Measurements from ENCODE around the gene BEGAIN. TPM values are rescaled to one million over a fixed set of nuclear protein-coding genes. Genes with fewer than 3 reads are reported as not detected.

BEGAIN gene
- total and polyA plus RNA-seq, 2 of the 8 experiments (the other 6 are each of a cell fraction or from before 2014, with no cell fraction given) = 2.9 to 3.0 TPM

- Histone ChIP-seq H4K91ac (replicated peaks; ENCODE audit: insufficient read length, low read length) (no peak overlapping the region), H2BK20ac (ENCODE audit: low read length) (no peak overlapping the region), H2AK5ac (ENCODE audit: low read depth, low read length) (no peak overlapping the region), H4K20me1 (replicated peaks in 1 of 2; ENCODE audit: control insufficient read depth in 1 of 2, insufficient read depth in 2 of 2, low read length in 2 of 2) (no peaks in the 10 kb centered on the region), H2AFZ (ENCODE audit: low read length) (no peak overlapping the region), H3K27me3 (replicated peaks in 1 of 4; ENCODE audit: control insufficient read depth in 3 of 4, extremely low read depth in 1 of 4, insufficient read depth in 3 of 4, low read length in 3 of 4) (peaks cover 23 to 47% (median 41%) of the 10 kb centered on the region in 4 experiments), H3K79me1 (ENCODE audit: low read depth, low read length) (no peaks in the 10 kb centered on the region), H3K23me2 (ENCODE audit: low read depth, low read length) (peaks cover 7% of the 10 kb centered on the region; the same call in 1 of the 2 replicates), H2BK15ac (ENCODE audit: low read length) (no peak overlapping the region), H3K9ac (replicated peaks in 1 of 4; ENCODE audit: extremely low read depth in 1 of 4, low read depth in 3 of 4, low read length in 3 of 4) (no peak overlapping the region), H3K23ac (ENCODE audit: insufficient read length) (no peak overlapping the region), H3K56ac (replicated peaks; ENCODE audit: insufficient read length, low read depth, low read length) (no peak overlapping the region), H3K9me3 (ENCODE audit: insufficient read depth in 2 of 2, low read depth in 1 of 2, low read length in 1 of 2) (no peaks in the 10 kb centered on the region), H3K79me2 (ENCODE audit: control insufficient read depth in 1 of 2, insufficient read depth in 2 of 2, low read length in 2 of 2) (no peaks in the 10 kb centered on the region), H2BK120ac (replicated peaks; ENCODE audit: low read depth, low read length) (no peak overlapping the region), H3K14ac (ENCODE audit: insufficient read length) (no peak overlapping the region), H3K18ac (ENCODE audit: extremely low read depth, low read length) (no peak overlapping the region), H2BK5ac (ENCODE audit: low read depth, low read length) (no peak overlapping the region), H3K27ac (ENCODE audit: low read depth, low read length) (no peak overlapping the region), H3K4me2 (ENCODE audit: insufficient read depth in 1 of 2, low read depth in 2 of 2, low read length in 2 of 2) (no peak overlapping the region), H3K4me3 (ENCODE audit: extremely low read depth in 1 of 4, insufficient read depth in 2 of 4, low read depth in 3 of 4, low read length in 4 of 4) (no peak overlapping the region), H2BK12ac (ENCODE audit: low read depth, low read length) (no peak overlapping the region), H3K4me1 (replicated peaks in 1 of 4; ENCODE audit: control insufficient read depth in 3 of 4, insufficient read depth in 4 of 4, low read length in 3 of 4) (peaks cover 0 to 20% (median 15%) of the 10 kb centered on the region in 4 experiments; a peak in 6 of 7 replicates), H4K5ac (ENCODE audit: insufficient read length, low read depth, low read length) (no peak overlapping the region), H3K4ac (replicated peaks; ENCODE audit: insufficient read length, low read depth, low read length) (no peak overlapping the region), H4K8ac (ENCODE audit: extremely low read depth, insufficient read depth, low read length) (no peak overlapping the region), H3K36me3 (ENCODE audit: control insufficient read depth in 2 of 4, insufficient read depth in 4 of 4, low read length in 3 of 4) (no peaks in the 10 kb centered on the region; a peak in 1 of 8 replicates)
- 92% methylated on average over 3 of the region's 3 CpGs; no CpG with 5 or more reads in 1 of the 2 experiments for WGBS, 2 experiments (ENCODE audit: extremely low coverage in 1 of 2, insufficient coverage in 1 of 2, insufficient read length in 1 of 2, insufficient replicate concordance in 2 of 2, low coverage in 1 of 2, low lambda C conversion rate in 2 of 2, missing lambda C conversion rate in 1 of 2)
- DNase-seq (ENCODE audit: low read depth in 1 of 2, low spot score in 2 of 2) (no peak), FAIRE-seq (no peak)
- POLR2A ChIA-PET (ENCODE audit: partially characterized antibody) = no interaction called here
- CTCF ChIA-PET (ENCODE audit: partially characterized antibody) = interaction anchor here (1.3 to 2.5 kb wide), 2 partner anchors 15 to 87 kb away, joined by 5 to 9 read pairs; no protein-coding TSS in a partner anchor
- TF ChIP-seq TBP (IDR thresholded peaks at IDR 0.05; ENCODE audit: low read depth, low read length) (no peak), CEBPB (IDR thresholded peaks at IDR 0.05; ENCODE audit: low read depth, low read length) (no peak), MAFK (IDR thresholded peaks at IDR 0.05; ENCODE audit: low read depth, low read length) (no peak), NANOG (IDR thresholded peaks at IDR 0.05; ENCODE audit: insufficient read depth, low read depth, low read length, poor library complexity, severe bottlenecking) (no peak), BRCA1 (IDR thresholded peaks at IDR 0.05; ENCODE audit: low read depth, low read length) (no peak), KDM4A (IDR thresholded peaks at IDR 0.05; ENCODE audit: low read depth, low read length, severe bottlenecking) (no peak), RAD21 (IDR thresholded peaks at IDR 0.05 in 1 of 2, conservative IDR thresholded peaks at IDR 0.05 in 1 of 2; ENCODE audit: low read depth in 2 of 2, low read length in 2 of 2) (no peak), NRF1 (IDR thresholded peaks at IDR 0.05; ENCODE audit: low read depth, low read length) (no peak), SIRT6 (IDR thresholded peaks at IDR 0.05; ENCODE audit: low read length) (no peak), POLR2AphosphoS5 (IDR thresholded peaks at IDR 0.05; ENCODE audit: low read depth, low read length) (no peak), MAX (IDR thresholded peaks at IDR 0.05) (no peak), TCF12 (IDR thresholded peaks at IDR 0.05; ENCODE audit: low read depth, low read length) (no peak)
- TF ChIP-seq, protein P1, sequence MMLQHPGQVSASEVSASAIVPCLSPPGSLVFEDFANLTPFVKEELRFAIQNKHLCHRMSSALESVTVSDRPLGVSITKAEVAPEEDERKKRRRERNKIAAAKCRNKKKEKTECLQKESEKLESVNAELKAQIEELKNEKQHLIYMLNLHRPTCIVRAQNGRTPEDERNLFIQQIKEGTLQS (IDR thresholded peaks at IDR 0.05; ENCODE audit: insufficient read depth, low read depth, low read length) = no peak
Observed at GRCh38 chr14:100565650-100566049, 21.6 kb downstream of the BEGAIN start.

All from H1 (cell line).